Mammary epithelial cell (primary cell): Measurements from ENCODE around the gene CEACAM4.

Experiments used
- EZH2 ChIP-seq: IDR thresholded peaks from 2 replicates; pipeline ENCODE4 v1.6.1; 2012; ENCODE audit warnings: low read length, inconsistent platforms, borderline replicate concordance
- TF ChIP-seq, protein P1 (sequence below), 2 donors: IDR thresholded peaks in 1 of 2; conservative IDR thresholded peaks in 1 of 2; 2 replicates each; pipeline ENCODE4 v1.5.1; 2011 to 2012; ENCODE audit warnings: inconsistent platforms in 2 of 2, low read length in 2 of 2, mild to moderate bottlenecking in 2 of 2, control low read depth in 1 of 2, low read depth in 1 of 2; ENCODE audit not compliant: insufficient read depth in 1 of 2; ENCODE audit errors: extremely low read depth in 1 of 2

GRCh38 chr19:41652250-41652649 is 25.4 kb upstream of the CEACAM4 start:
- TF ChIP-seq, protein P1, sequence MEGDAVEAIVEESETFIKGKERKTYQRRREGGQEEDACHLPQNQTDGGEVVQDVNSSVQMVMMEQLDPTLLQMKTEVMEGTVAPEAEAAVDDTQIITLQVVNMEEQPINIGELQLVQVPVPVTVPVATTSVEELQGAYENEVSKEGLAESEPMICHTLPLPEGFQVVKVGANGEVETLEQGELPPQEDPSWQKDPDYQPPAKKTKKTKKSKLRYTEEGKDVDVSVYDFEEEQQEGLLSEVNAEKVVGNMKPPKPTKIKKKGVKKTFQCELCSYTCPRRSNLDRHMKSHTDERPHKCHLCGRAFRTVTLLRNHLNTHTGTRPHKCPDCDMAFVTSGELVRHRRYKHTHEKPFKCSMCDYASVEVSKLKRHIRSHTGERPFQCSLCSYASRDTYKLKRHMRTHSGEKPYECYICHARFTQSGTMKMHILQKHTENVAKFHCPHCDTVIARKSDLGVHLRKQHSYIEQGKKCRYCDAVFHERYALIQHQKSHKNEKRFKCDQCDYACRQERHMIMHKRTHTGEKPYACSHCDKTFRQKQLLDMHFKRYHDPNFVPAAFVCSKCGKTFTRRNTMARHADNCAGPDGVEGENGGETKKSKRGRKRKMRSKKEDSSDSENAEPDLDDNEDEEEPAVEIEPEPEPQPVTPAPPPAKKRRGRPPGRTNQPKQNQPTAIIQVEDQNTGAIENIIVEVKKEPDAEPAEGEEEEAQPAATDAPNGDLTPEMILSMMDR (conservative IDR thresholded peaks at IDR 0.05 in 1 of 2, IDR thresholded peaks at IDR 0.05 in 1 of 2; ENCODE audit: extremely low read depth in 1 of 2, insufficient read depth in 1 of 2, low read depth in 1 of 2, low read length in 2 of 2), result no peak
- TF ChIP-seq EZH2, result no peak
